COLO668 (cell line): Measurements from ENCODE around the gene CIB4.

ENCODE experiments used
- DNase-seq: peaks from one replicate; lab custom pipeline; 2025; ENCODE audit not compliant: unreplicated experiment; lab: John Stamatoyannopoulos, UW

Gene CIB4

DNA sequence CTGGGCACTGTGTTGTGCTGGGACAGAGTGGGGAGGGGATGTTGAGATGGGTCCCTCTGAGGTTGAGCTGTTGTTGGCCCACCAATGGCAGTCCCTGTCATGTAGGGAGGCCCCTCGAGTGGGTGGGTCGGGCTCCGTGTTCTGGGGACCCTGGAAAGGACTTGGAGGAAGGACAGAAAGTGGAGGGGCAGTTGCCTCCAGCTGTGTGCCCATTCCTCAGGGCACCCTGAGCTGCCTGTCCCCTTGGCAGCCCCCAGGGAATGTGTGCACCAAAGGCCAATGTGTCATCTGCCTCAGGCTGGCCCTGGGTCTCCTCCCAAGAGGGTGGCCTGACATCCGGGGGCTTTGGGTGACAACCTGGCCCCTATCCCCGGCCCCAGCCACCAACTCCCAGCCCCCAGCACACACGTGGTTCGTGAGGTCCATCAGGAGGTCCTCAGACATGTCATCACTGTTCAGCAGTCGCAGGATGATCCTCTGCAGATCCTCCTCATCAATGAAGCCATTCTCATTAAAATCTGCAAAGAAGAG, 57.7 kb downstream of the CIB4 start:
- no peak for DNase-seq

DNA sequence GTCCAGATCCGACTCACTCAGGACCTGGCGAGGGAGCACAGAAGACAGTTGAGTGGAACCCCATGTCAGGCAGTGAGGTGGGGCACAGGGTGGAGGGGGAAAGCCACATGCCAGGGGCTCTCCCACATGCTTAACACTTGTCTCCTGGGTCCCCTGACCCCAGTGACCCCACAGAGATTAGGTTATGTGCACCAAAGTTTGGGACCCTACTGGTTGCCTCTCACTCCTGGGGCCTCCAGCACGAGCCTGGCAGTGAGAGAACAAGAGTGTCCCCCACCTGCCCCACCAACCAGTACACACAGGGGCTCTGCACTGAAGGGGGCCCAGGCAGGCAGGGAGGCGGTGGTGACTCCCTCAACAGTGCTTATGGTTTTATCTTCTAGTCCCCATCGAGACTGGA, 58.3 kb downstream of the CIB4 start:
- DNase-seq, result no peak

DNA sequence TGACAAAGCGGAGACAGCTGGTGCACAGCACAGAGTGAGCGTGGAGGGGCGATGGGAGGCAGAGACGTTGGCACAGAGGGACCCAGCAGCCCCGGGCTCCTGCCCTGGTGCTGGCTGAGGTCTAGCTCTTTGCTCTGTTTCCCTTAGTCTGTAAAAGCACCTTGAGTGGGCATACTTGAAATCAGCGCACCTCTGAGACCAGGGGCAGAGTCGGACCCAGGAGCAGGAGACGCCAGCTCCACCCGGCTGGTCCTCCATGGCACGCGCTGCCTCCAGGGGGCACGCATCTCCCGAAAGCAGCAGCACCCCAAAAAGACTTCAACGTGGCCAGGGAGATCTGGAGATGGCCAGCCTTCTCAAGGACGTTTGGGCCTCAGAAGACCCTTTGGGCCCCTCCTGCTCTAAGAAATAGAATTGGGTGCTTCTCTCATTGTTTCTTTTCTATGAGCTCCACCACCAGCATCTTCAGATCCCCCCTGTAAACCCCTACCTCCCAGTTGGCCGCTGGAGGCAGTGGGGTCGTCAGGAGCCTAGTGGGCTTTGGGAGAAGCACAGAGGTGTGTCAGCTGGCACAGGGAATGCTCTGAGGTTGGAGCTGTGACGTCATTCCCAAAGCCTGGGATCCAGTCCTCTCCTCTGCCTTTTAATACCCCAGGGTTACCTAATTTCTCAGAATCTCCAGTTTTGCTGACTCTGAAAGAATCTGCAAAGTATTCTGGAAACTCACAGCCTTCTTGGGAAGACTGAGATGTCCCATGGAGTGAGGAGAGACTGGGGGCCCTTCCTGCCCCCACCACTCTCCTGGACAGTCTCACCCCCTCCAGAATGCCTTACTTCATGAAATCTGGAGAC, 58.9 kb downstream of the CIB4 start:
- no peak for DNase-seq

DNA sequence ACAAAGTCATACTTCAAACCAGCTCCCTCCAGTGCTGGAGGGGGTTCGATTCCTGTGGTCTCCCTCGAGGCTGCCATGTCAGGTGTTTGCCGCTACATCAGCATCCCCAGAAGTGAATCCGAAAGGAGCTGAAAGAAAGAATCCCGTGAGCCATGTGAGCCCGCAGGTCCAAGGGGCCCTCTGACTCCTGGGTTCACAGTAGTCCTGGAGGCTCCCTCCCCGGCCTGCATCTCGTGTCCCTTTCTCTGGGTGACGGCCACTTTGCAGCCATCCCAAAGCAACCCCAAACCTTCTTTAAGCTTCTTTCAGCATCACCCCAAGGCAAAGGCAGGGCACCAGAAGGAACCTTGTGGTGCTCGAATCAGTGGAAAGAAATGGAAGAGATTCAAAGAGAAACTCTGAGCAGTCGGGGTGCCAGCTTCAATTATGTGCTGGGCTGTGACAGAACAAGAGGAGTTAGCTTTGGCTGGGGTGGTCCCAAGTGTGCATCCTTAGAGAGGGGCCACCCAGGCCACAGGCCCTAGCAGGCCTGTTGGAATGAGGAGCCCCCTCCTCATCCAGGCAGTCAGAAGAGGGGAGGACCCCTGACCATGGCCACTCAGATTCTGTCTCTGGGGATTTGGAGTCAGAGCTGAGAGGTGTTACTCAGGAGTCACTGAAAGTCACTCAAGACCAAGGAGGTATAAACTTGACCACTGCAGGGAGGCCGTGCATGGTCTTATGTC, 59.7 kb downstream of the CIB4 start:
- DNase-seq, result no peak

DNA sequence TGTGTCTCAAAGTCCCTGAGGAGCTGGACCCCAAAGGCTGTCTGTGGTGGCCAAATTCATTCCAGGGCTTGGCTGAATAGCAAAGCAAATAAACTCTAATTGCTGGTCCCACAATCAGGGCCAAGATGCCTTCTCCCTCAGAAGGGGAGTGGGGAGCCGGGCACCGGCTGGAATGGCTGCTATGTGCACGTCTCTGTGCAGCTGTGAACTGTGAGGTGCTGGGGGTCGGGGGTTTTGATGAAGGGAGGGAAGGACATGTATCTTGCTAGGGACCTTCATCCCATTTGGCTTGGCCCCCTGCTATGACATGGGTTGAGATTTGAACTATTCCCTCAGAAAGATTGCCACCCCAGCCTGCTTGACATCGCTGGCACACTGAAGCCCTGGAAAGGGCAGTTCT, 60.4 kb downstream of the CIB4 start:
- DNase-seq, result no peak

DNA sequence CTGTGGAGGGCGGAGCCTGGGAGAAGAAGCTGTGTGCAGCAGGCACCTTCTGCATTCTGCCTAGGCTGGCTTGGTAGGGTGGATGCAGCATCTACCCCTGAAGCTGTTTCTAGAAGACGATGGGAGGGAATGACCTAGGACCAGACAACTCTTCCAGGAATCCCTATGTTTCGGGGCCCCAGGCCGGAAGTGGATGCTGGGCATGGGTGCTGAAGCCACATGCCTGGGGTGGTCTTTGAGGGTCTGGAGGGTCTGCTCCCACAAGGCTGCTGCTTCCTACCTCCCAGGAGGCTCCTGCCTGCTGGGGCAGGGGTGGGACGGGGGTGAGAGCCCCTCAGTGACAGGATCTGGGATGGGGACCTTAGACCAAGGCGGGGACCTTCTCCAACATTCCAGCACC, 61.0 kb downstream of the CIB4 start:
- no peak for DNase-seq

DNA sequence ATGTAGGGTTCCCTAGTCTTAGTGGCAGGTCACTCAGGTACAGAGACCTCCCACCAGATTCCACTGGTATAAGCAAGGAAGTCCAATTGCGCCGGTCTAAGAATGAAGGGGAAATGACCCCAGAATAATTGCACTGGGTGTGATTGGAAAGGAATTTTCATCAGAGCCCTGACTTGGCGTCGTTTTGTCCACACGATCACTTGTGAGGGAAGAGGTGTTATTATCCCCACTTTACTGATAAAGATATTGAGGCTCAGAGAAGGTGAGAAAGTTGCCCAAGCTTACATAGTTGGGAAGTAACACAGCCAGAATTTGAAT, 61.5 kb downstream of the CIB4 start:
- DNase-seq, result no peak

DNA sequence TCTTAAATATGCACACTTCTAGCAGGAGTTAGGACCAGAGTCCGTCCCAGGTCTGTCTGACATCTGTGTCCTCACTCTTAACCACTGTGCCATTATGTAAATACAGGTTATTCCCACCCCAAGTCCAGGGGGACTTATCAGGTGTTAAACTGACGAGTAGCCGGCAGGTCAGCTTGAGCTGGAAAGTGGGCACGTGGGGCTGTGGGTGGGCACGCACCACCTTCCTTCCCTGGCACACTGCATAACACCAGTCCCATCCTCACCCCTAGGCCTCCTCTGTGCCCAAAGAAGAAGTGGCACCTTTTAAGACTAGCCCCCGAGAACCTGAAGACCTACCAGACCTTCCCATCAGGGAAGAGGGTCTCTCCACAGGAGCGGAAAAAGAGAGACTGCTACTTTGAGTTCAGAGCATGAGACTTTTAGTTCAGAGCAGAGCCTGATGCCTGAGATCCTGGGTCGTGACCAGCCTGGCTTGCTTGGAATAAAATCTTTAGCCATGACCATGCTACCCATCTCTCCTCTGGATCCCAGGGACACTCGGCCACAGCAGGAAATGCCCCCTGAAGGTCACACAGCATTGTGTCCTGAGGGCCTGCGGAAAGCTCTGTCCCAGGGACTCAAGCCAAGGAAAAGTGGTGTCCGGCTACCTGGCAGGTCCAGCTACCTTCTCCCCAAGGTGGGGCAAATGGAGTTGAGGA, 62.0 kb downstream of the CIB4 start:
- DNase-seq, result no peak

DNA sequence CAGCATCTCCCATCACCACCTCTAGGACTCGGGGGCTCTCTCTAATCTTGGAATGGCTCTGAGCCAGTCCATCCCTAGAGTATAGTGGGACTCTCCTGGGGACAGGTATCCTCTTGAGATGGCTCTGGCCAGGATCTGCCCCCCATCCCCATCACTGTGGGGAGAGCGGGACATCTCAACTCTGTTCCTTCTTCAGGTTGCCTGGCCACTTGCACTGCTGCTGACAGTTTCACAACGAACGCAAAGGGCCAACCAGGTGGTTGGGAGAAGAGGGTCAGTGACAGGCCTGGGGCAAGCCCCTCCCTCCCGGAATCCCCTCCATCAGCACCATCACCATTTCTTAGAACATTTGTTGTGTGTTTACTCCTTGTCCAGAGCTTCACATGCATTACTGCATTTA, 62.6 kb downstream of the CIB4 start:
- no peak for DNase-seq

DNA sequence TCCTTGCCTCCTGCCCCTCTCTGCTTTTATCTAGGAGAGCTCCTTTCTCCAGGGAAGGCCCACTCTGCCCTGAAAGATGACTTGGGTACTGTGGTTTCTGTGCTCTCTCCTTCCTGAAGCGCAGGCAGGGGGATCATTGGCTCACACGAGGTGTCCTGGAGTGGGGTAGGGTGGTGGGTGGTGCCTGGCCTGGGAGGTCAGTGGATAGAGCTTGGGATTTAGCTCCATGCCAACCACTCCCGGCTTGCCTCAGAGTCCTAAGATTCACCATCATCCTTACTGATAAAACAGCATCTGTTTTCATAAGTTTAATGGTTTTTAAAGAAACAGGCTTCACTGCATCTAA, 63.1 kb downstream of the CIB4 start:
- no peak for DNase-seq

DNA sequence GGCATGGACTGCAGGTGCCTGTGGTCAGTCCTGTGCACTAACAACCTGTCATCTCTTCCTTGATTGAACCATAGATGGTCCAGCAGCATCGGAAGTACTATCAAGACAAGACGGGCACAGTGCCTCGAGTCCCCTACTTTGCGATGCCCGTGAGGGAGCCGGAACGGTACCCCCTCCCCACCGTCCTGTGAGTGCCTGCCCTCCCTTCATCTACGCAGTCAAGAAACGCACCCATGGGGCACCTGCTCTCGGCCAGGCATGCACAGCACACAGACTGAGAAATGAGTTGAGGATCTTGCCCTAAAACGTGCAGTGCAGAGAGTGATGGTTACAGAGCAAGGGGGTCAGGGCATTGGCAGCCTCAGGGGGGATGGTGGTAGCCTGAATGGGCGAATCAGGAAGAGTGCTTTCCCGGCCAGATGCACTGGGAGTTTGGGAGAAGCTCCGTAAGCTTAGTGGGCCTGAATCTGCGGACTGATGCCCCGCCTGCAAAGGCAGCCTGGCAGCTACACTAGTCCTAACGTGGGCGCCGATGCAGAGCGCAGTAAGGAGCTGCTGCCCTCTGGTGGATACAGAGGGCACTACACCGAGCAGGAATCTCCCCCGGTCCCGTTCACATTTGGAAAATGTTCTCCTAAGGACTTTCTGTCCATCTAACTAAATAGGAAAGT, 63.6 kb downstream of the CIB4 start:
- DNase-seq, result peak; percentile 84

DNA sequence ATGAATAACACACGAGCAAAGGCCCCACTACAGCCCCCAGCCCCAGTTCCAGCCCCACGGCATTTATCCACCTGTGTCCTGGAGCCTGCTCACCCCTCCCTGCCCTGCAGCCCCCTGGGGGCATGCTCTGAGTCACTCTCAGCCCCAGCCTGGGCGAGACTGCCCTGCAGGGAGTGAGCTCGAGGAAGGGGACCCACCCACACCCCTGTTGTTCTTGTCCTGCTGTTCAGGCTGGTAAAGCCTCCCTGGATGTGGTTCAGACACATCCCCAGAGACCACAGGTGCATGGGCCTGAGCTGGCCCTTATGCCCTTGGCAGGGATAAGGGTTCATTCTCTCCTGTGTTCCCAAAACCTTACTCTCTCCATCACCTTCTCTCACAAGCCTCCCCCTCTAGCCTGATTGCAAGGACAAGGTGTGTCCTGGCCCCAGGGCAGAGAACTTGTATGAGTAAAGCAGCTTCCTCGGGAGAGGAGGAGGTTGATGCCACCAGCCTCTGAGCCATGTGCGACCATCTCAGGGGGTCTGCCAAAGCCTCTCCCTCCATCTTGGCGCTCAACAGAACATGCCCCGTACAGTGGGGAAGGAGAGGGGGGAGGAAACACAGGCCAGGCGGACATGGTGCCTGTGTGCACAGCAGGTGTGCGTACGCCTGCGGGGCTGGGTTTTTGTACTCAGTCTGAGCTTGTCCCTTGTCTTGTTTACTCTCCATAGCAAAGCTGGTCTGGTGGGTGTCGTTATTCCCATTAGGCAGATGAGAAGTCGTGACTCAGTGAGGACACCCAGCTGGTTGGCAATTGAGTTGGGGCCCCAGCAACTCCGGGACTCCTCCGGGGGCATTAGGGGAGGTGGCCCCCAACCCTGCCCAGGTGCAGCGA, 64.4 kb downstream of the CIB4 start:
- DNase-seq, result peak; percentile 78

DNA sequence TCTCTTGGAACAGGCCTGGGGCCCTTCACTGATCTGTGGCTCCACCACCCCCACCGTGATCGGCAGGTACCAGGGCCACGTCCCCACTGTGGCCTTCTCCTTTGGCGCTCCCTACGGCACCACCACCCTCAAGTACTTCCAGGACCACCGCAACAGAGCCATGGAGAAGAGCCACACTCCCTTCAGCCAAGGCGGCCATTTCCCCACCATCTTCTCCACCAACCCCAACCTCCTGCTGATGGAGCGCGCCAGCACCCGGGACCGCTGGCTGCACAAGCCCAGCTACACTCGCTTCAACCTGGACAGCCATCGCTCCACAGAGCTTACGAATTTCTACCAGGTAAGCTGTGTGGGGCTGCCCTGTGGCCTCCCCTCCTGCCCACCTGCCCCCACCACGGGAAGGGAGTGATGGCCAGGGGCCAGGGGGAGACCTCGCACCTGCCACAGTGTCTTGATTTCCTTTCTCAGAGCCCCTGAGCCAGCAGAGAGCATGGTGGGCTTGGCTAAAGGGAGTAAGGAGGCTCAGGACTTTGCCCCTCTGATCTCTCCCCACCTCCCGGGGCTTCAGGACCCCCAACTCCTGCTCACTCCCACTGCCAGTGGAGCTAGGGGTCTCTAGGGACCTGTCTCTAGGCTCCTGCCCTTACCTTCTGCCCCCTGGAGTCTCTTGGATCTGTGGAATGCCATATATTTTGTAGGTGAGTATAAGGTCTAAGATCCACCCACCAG, 65.2 kb downstream of the CIB4 start:
- DNase-seq, result no peak

DNA sequence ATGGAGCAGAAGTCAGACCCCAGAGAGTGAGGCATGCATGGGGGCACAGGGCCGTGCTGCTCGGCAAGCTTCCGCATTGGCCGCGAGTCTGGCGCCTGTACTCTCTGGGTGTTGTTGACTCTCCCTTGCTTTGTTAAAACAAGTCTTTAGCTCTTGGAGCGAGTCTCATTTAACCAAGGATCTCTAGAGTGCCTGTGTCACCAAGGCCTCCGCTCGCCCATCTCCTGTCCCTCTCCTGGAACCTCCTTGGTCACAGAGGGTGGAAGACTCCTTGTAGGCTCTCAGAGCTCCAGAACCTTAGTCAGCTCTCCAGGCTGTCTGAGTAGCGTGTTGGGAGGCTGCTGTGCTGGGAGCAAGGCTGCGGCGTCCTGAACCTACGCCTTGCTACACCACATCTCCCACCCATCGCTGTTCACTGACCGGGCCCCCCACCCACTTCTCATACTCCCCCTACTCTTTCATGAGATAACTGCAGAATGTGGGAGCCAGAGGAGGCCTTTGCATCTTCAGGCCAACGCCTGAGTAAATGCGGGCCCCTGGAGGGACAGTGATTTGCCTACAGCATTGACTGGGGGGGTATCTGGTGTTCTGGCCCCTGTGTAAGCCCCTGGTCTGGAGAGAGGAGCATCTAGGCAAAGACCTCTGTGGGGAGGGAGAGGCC, 66.1 kb downstream of the CIB4 start:
- DNase-seq, result no peak

DNA sequence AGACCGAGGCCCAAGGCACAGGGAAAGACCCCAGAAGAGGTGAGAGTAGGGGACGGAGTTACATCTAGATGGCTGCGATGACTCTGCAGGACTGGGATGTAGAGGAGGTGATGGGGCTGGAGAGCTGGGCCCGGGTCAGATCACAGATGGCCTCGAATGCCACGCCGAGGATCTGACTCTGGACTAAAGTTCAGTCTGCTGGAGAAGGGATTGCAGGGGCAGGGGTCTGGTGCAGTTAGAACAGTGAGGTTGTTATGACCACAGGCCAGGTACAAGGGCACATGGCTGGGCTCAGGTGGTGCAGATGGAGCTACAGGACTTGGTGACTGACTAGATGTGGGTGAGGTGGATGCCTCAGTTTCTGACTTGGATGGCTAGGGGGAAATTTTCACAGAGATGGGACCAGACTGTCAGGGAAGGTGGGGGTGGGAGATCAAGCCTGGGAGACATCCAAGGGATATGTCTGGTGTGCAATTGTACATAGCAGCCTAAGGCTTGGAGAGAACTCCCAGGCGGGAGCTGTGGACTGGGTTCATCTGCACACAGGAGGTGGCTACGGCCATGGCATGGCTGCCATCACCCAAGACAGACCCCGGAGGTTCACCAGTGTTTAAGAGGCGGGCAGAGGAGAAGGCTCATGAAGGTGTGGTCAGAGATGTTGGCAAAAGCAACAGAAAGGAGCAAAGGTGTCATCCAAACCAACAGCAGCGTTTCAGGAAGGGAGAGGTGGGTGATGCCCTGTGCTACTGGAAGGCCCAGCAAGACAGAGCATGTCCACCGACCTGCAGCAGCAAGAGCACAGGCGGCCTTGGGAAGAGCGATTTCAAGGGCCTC, 66.9 kb downstream of the CIB4 start:
- DNase-seq, result no peak

DNA sequence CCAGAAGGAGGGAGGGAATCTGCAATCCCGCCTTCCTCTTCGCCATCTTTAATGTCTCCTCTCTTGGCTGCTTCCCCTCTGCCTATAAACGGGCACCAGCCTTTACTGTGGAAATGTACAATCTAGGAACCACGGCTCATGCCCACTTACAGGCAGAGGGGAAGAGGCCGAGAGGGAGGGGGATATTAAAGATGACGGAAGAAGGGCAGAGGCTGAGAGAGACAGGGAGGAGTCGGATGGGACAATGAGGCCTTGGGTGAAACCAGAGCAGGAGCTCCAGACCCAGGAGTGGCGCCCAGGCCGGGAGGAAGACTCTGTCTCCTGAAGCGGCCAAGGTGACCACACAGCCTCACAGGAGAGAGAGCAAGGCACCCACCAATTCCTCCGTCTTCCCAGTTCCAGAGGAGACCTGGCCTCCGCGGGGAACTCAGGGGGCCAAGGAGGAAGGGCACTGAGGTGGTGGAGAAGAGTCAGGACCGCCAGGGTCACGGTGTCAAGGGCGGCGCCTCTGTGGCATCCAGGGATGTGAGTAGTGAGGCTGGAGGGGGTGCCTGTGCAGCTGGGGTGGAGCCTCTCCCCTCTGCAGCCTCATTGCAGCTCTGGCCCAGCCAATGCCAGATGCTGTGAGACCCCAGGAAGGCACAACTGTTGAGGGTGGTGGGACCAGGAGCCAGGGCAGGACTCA, 67.8 kb downstream of the CIB4 start:
- DNase-seq, result no peak

DNA sequence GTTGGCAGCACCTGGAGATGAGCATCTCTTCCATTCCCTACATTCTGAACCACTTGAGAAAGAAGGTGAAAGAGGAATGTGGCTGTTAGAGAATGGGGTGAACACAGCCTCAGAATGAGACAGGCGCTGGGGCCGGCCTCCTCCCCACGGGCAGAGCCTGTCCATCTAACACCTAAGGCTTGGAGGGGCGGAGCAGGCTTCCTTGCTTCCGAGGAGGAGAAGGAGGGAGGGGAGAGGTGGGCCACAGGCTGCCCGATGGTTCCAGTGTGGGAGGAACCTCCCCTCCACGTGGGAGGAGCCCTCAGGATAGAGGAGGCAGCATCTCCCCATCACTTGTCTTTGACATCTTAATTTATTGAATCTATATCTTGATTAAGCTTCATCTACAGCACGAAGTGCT, 68.6 kb downstream of the CIB4 start:
- no peak for DNase-seq

DNA sequence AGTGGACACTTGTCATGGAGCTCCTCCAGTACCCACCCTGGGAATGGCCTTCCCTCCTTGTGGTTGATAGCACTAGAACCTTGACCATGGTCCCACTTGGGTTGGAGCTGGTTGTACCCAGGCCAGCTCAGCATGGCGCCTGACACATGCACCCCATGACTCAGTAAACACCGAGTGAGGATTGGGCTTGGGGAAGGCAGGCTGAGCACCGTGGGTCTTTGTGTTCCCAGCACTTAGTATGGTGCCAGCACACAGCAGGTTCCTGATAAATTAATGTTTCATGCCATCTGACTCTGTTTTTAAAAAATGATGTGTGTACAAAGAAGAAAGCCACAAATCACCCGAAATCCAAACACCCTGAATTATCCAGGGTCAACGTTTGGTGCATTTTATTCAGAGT, 69.8 kb downstream of the CIB4 start:
- no peak for DNase-seq
